IMR-90 (cell line): ENCODE results near the gene BRINP3. TPM values are rescaled to one million over a fixed set of nuclear protein-coding genes. Genes with fewer than 3 reads are reported as not detected.

ENCODE experiments used
- ATAC-seq: fragments of 200-7000 bp; cut with Tn5 transposase; 2 replicates; pipeline ENCODE4 v1.9.1; 2020; ENCODE audit warnings: low read depth, mild to moderate bottlenecking, moderate library complexity
- BruUV-seq: library from RNA; stranded (reverse); fragments of 400-500 nt; replicated peaks from 2 replicates; lab custom pipeline; 2021; lab: Mats Ljungman, UMichigan
- CTCF ChIA-PET: fragments of 300-600 bp; formaldehyde crosslinking; extraction: SDS; loops from one replicate; lab custom pipeline; 2021; ENCODE audit warnings: antibody characterized with exemption; lab: Yijun Ruan, JAX
- POLR2A ChIA-PET: fragments of 300-600 bp; sonication (Branson Sonifier 250); formaldehyde crosslinking; loops from one replicate; lab custom pipeline; 2022; ENCODE audit warnings: antibody characterized with exemption; ENCODE audit not compliant: unreplicated experiment; lab: Charles Lee
- DNase-seq: peaks from one replicate; pipeline ENCODE4 v3.0.0; 2013
- H2AFZ ChIP-seq: replicated peaks from 2 replicates; pipeline ENCODE3; 2013; ENCODE audit warnings: low read length, mild to moderate bottlenecking; ENCODE audit not compliant: poor library complexity
- H2AK5ac ChIP-seq: 2 replicates; pipeline ENCODE4 v1.6.1; 2013; ENCODE audit warnings: low read depth, low read length, inconsistent platforms
- H2AK9ac ChIP-seq: replicated peaks from 2 replicates; pipeline ENCODE3; 2013; ENCODE audit warnings: mild to moderate bottlenecking, low read depth, low read length, moderate library complexity; ENCODE audit not compliant: poor library complexity
- H2BK120ac ChIP-seq: 2 replicates; pipeline ENCODE4 v1.6.1; 2013; ENCODE audit warnings: low read depth, low read length, inconsistent platforms
- H2BK15ac ChIP-seq: 3 replicates; pipeline ENCODE4 v1.6.1; 2013; ENCODE audit warnings: low read depth, low read length, inconsistent platforms
- H2BK20ac ChIP-seq: 2 replicates; pipeline ENCODE4 v1.6.1; 2013; ENCODE audit warnings: low read depth, mild to moderate bottlenecking, inconsistent platforms, low read length, moderate library complexity
- H2BK5ac ChIP-seq: 2 replicates; pipeline ENCODE4 v1.6.1; 2013; ENCODE audit warnings: mild to moderate bottlenecking, low read depth, low read length, inconsistent platforms; ENCODE audit not compliant: poor library complexity, severe bottlenecking
- H3K14ac ChIP-seq: replicated peaks from 2 replicates; pipeline ENCODE4 v1.6.1; 2013; ENCODE audit warnings: low read depth, low read length, inconsistent platforms
- H3K18ac ChIP-seq: 2 replicates; pipeline ENCODE4 v1.6.1; 2013; ENCODE audit warnings: low read depth, low read length, control low read depth
- H3K23ac ChIP-seq: 2 replicates; pipeline ENCODE4 v1.6.1; 2013; ENCODE audit warnings: low read depth, low read length, inconsistent platforms
- H3K27ac ChIP-seq: 2 replicates; pipeline ENCODE4 v1.5.1; 2013; ENCODE audit warnings: mild to moderate bottlenecking, control low read depth, low read length; ENCODE audit not compliant: insufficient read depth
- H3K27me3 ChIP-seq: 2 replicates; pipeline ENCODE4 v1.6.1; 2013; ENCODE audit warnings: low read length; ENCODE audit not compliant: control insufficient read depth, insufficient read depth
- H3K36me3 ChIP-seq: 2 replicates; pipeline ENCODE4 v1.6.1; 2013; ENCODE audit warnings: low read length, mixed read lengths; ENCODE audit not compliant: control insufficient read depth, insufficient read depth
- H3K4ac ChIP-seq: 2 replicates; pipeline ENCODE4 v1.6.1; 2013; ENCODE audit warnings: low read depth, low read length, inconsistent platforms
- H3K4me1 ChIP-seq: 2 replicates; pipeline ENCODE4 v1.6.1; 2013; ENCODE audit warnings: low read length, mixed read lengths; ENCODE audit not compliant: control insufficient read depth, insufficient read depth
- H3K4me2 ChIP-seq: 2 replicates; pipeline ENCODE4 v1.6.1; 2013; ENCODE audit warnings: low read depth, mild to moderate bottlenecking, control low read depth, low read length, moderate library complexity
- H3K4me3 ChIP-seq: 2 replicates; pipeline ENCODE4 v1.5.1; 2013; ENCODE audit warnings: low read depth, mild to moderate bottlenecking, control low read depth, low read length, moderate library complexity; ENCODE audit not compliant: insufficient read depth
- H3K56ac ChIP-seq: 2 replicates; pipeline ENCODE4 v1.6.1; 2013; ENCODE audit warnings: low read length, inconsistent platforms; ENCODE audit not compliant: insufficient read depth; ENCODE audit errors: extremely low read depth
- H3K79me1 ChIP-seq, 2 experiments: 2 replicates each; pipeline ENCODE4 v1.6.1; 2013; ENCODE audit warnings: low read length in 2 of 2, inconsistent platforms in 1 of 2, low read depth in 1 of 2
- H3K9ac ChIP-seq: 2 replicates; pipeline ENCODE4 v1.6.1; 2013; ENCODE audit warnings: low read depth, low read length, control low read depth
- H3K9me1 ChIP-seq: 2 replicates; pipeline ENCODE4 v1.6.1; 2013; ENCODE audit warnings: low read length, inconsistent platforms; ENCODE audit not compliant: insufficient read depth
- H3K9me3 ChIP-seq: 2 replicates; pipeline ENCODE4 v1.6.1; 2013; ENCODE audit warnings: low read length; ENCODE audit not compliant: control insufficient read depth, insufficient read depth
- H4K20me1 ChIP-seq: 2 replicates; pipeline ENCODE4 v1.6.1; 2013; ENCODE audit warnings: low read length, inconsistent platforms; ENCODE audit not compliant: insufficient read depth
- H4K5ac ChIP-seq: 2 replicates; pipeline ENCODE4 v1.6.1; 2013; ENCODE audit warnings: mild to moderate bottlenecking, low read depth, low read length, control low read depth
- H4K8ac ChIP-seq, 2 experiments: 2 replicates each; pipeline ENCODE4 v1.6.1; 2013; ENCODE audit warnings: low read depth in 2 of 2, low read length in 2 of 2, control low read depth in 1 of 2, inconsistent platforms in 1 of 2
- H4K91ac ChIP-seq: 2 replicates; pipeline ENCODE4 v1.6.1; 2013; ENCODE audit warnings: low read depth, low read length, inconsistent platforms; ENCODE audit not compliant: insufficient read depth
- ELK1 ChIP-seq: fragments of 150-350 bp; IDR thresholded peaks from 2 replicates; pipeline ENCODE4 v1.6.1; 2016; ENCODE audit warnings: low read depth, mild to moderate bottlenecking, low read length, moderate library complexity, borderline replicate concordance
- FOS ChIP-seq: fragments of 150-350 bp; IDR thresholded peaks from 2 replicates; pipeline ENCODE4 v1.6.1; 2016; ENCODE audit warnings: low read depth, low read length
- MAFK ChIP-seq: IDR thresholded peaks from 2 replicates; pipeline ENCODE4 v1.6.1; 2012; ENCODE audit warnings: low read depth, low read length, improper control_type of control experiment
- MAZ ChIP-seq: IDR thresholded peaks from 2 replicates; pipeline ENCODE4 v1.6.1; 2012; ENCODE audit warnings: low read depth, mild to moderate bottlenecking, low read length, improper control_type of control experiment, moderate library complexity, borderline replicate concordance
- MXI1 ChIP-seq: IDR thresholded peaks from 2 replicates; pipeline ENCODE4 v1.6.1; 2012; ENCODE audit warnings: low read depth, mild to moderate bottlenecking, low read length, moderate library complexity, borderline replicate concordance
- POLR2A ChIP-seq: IDR thresholded peaks from 2 replicates; pipeline ENCODE4 v1.6.1; 2012; ENCODE audit warnings: mild to moderate bottlenecking, low read depth, low read length
- dilution Hi-C: fragments of 300-500 bp; cut with HindIII; formaldehyde crosslinking; loops from one replicate; pipeline ENCODE4 v1.14.3; 2018; ENCODE audit warnings: low sequenced_read_pairs; ENCODE audit not compliant: unreplicated experiment
- in situ Hi-C: fragments of 300-500 bp; cut with MboI; formaldehyde crosslinking; loops from 3 replicates; pipeline ENCODE4 v1.14.3; 2019; ENCODE audit warnings: low sequenced_read_pairs, inconsistent platforms, mixed read lengths
- intact Hi-C: fragments of 100-400 bp; cut with micrococcal nuclease; formaldehyde crosslinking; loops from 2 replicates; pipeline ENCODE4 v1.10.0; 2022
- polyA plus RNA-seq, 3 experiments: library from polyadenylated mRNA; depleted of rRNA; stranded (reverse); fragments of >200 nt; gene quantifications; 2 replicates each; pipeline ENCODE4 v1.2.3, GENCODE V29; 2012; ENCODE audit warnings: low replicate concordance in 1 of 3
- total RNA-seq: library from RNA; depleted of rRNA; stranded (reverse); fragments of >200 nt; gene quantifications from 2 replicates; pipeline ENCODE4 v1.2.3, GENCODE V29; 2012
- TF ChIP-seq, protein P1 (sequence below): conservative IDR thresholded peaks from 2 replicates; pipeline ENCODE4 v1.5.1; 2012; ENCODE audit warnings: mild to moderate bottlenecking, low read depth, low read length, improper control_type of control experiment
- TF ChIP-seq, protein P2 (sequence below): fragments of 150-350 bp; IDR thresholded peaks from 2 replicates; pipeline ENCODE4 v1.6.1; 2017; ENCODE audit warnings: mild to moderate bottlenecking, antibody characterized with exemption, low read length, low read depth

Gene BRINP3
- total and polyA plus RNA-seq, 2 of the 4 experiments (the other 2 are of a cell fraction) = 0.15 to 0.36 TPM

DNA sequence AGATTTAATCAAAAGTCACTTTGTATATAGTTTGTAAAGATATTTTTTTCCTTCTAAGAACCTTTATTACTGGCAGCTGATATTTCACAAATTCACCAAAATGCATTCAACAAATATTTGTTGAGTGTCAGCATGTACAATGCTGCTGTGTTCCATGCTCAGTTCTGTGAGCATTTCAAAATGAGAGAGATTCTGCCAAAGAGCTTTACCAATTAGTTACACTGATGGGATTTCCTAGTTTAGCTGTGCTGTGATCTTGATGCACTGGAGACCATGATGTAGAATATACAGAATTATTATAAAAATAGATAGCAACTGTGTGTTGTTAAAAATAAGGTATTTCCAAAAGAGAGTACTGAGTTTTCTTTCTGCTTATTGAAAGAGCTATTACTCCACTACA is 225.6 kb downstream of the BRINP3 start:
- no peak overlapping the region for H3K23ac ChIP-seq
- no peak overlapping the region for H3K18ac ChIP-seq
- no peaks in the 10 kb centered on the region for H3K9me3 ChIP-seq
- no peak overlapping the region for H3K9ac ChIP-seq
- no peak overlapping the region for H3K4me3 ChIP-seq
- no peaks in the 10 kb centered on the region for H4K20me1 ChIP-seq
- ATAC-seq (no peak), DNase-seq (no peak)
- H3K9me1 ChIP-seq = no peaks in the 10 kb centered on the region
- H3K14ac ChIP-seq = no peak overlapping the region
- no peaks in the 10 kb centered on the region for H3K4me1 ChIP-seq
- no peak overlapping the region for H2BK20ac ChIP-seq
- no peak overlapping the region for H3K4me2 ChIP-seq
- POLR2A ChIA-PET = no interaction called here
- CTCF ChIA-PET = no interaction called here
- H2AK9ac ChIP-seq = no peak overlapping the region
- no peak overlapping the region for H2AK5ac ChIP-seq
- H2BK15ac ChIP-seq = no peak overlapping the region
- intact Hi-C loops = no loop called here
- no peak overlapping the region for H4K91ac ChIP-seq
- dilution Hi-C loops = no loop called here
- no peak overlapping the region for H3K4ac ChIP-seq
- BruUV-seq = no TSS peak
- H4K5ac ChIP-seq = no peak overlapping the region
- no peak overlapping the region for H2BK120ac ChIP-seq
- in situ Hi-C loops = no loop called here
- H3K27me3 ChIP-seq = no peaks in the 10 kb centered on the region
- H4K8ac ChIP-seq = no peak overlapping the region
- H3K79me1 ChIP-seq = no peaks in the 10 kb centered on the region
- H2BK5ac ChIP-seq = no peak overlapping the region
- no peaks in the 10 kb centered on the region for H3K36me3 ChIP-seq
- TF ChIP-seq, protein P1, sequence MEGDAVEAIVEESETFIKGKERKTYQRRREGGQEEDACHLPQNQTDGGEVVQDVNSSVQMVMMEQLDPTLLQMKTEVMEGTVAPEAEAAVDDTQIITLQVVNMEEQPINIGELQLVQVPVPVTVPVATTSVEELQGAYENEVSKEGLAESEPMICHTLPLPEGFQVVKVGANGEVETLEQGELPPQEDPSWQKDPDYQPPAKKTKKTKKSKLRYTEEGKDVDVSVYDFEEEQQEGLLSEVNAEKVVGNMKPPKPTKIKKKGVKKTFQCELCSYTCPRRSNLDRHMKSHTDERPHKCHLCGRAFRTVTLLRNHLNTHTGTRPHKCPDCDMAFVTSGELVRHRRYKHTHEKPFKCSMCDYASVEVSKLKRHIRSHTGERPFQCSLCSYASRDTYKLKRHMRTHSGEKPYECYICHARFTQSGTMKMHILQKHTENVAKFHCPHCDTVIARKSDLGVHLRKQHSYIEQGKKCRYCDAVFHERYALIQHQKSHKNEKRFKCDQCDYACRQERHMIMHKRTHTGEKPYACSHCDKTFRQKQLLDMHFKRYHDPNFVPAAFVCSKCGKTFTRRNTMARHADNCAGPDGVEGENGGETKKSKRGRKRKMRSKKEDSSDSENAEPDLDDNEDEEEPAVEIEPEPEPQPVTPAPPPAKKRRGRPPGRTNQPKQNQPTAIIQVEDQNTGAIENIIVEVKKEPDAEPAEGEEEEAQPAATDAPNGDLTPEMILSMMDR = no peak
- TF ChIP-seq MAFK (no peak), ELK1 (no peak), POLR2A (no peak), MAZ (no peak), MXI1 (no peak), FOS (no peak)
- TF ChIP-seq, protein P2, sequence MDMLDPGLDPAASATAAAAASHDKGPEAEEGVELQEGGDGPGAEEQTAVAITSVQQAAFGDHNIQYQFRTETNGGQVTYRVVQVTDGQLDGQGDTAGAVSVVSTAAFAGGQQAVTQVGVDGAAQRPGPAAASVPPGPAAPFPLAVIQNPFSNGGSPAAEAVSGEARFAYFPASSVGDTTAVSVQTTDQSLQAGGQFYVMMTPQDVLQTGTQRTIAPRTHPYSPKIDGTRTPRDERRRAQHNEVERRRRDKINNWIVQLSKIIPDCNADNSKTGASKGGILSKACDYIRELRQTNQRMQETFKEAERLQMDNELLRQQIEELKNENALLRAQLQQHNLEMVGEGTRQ = no peak
- no peak overlapping the region for H2AFZ ChIP-seq
- no peak overlapping the region for H3K56ac ChIP-seq
- H3K27ac ChIP-seq = no peak overlapping the region
